B cell (primary cell): ENCODE measurements around the gene LRRC26. TPM values are rescaled to one million over a fixed set of nuclear protein-coding genes. Genes with fewer than 3 reads are reported as not detected.
"Not testable (repeated sequence)": the region's sequence is repeated elsewhere in the genome, so short reads cannot be mapped to it uniquely, and the experiment has no call there.

Source experiments
- ATAC-seq: fragments of 200-7000 bp; cut with Tn5 transposase; one replicate; pipeline ENCODE4 v1.10.0; 2021; ENCODE audit warnings: low read depth, mild to moderate bottlenecking, moderate number of reproducible peaks, moderate library complexity
- CTCF ChIA-PET: fragments of 350-600 bp; sonication (Branson Sonifier 250); formaldehyde crosslinking; loops from one replicate; lab custom pipeline; 2021; ENCODE audit warnings: antibody characterized with exemption, inconsistent platforms; lab: Charles Lee
- POLR2A ChIA-PET: fragments of 350-600 bp; sonication (Branson Sonifier 250); formaldehyde crosslinking; loops from one replicate; lab custom pipeline; 2021; ENCODE audit warnings: antibody characterized with exemption; lab: Charles Lee
- DNase-seq: peaks from one replicate; pipeline ENCODE4 v3.0.0; 2013
- H2AFZ ChIP-seq: 2 replicates; pipeline ENCODE4 v1.6.1; 2012; ENCODE audit warnings: mild to moderate bottlenecking, low read depth, low read length; ENCODE audit not compliant: insufficient read depth, poor library complexity, severe bottlenecking
- H3K27ac ChIP-seq, 2 donors: 1 replicate in 1 of 2; 2 replicates in 1 of 2; pipeline ENCODE4 v1.5.1; 2012 to 2013; ENCODE audit warnings: low read length in 2 of 2, mild to moderate bottlenecking in 2 of 2, moderate library complexity in 1 of 2
- H3K27me3 ChIP-seq, 4 experiments: fragments of 200-600 bp in 1 of 4; sonication (generic) in 1 of 4; replicated peaks in 1 of 4; 1 replicate in 2 of 4; 2 replicates in 2 of 4; pipeline versions ENCODE4 v1.6.1 to v1.7.0; 2013 to 2016; ENCODE audit warnings: low read length in 3 of 4, mild to moderate bottlenecking in 2 of 4, mixed read lengths in 1 of 4, moderate library complexity in 1 of 4; ENCODE audit not compliant: insufficient read depth in 4 of 4, control insufficient read depth in 3 of 4; ENCODE audit errors: control extremely low read depth in 1 of 4
- H3K36me3 ChIP-seq, 2 experiments: replicated peaks in 1 of 2; 1 replicate in 1 of 2; 2 replicates in 1 of 2; pipeline versions ENCODE4 v1.6.1 to v1.7.1; 2013; ENCODE audit warnings: low read length in 1 of 2; ENCODE audit not compliant: insufficient read depth in 2 of 2, control insufficient read depth in 1 of 2; ENCODE audit errors: control extremely low read depth in 1 of 2, extremely low read depth in 1 of 2
- H3K4me1 ChIP-seq, 2 donors: fragments of 200-600 bp in 1 of 2; sonication (generic) in 1 of 2; 1 replicate in 1 of 2; 2 replicates in 1 of 2; pipeline versions ENCODE4 v1.5.1 to v1.6.1; 2013 to 2017; ENCODE audit warnings: low read length in 2 of 2; ENCODE audit not compliant: control insufficient read depth in 2 of 2, insufficient read depth in 2 of 2
- H3K4me2 ChIP-seq: replicated peaks from 2 replicates; pipeline ENCODE3; 2012; ENCODE audit warnings: mild to moderate bottlenecking, low read depth, low read length; ENCODE audit not compliant: poor library complexity, severe bottlenecking
- H3K4me3 ChIP-seq, 5 experiments: fragments of 200-600 bp in 1 of 5; sonication (generic) in 1 of 5; 1 replicate in 3 of 5; 2 replicates in 2 of 5; pipeline versions ENCODE4 v1.5.1 to v1.7.0; 2011 to 2016; ENCODE audit warnings: low read length in 4 of 5, mild to moderate bottlenecking in 4 of 5, low read depth in 2 of 5, control low read depth in 1 of 5, moderate library complexity in 1 of 5; ENCODE audit not compliant: insufficient read depth in 1 of 5; ENCODE audit errors: control extremely low read depth in 1 of 5, extremely low read depth in 1 of 5
- H3K79me2 ChIP-seq: fragments of 200-600 bp; sonication (generic); one replicate; pipeline ENCODE4 v1.6.0; 2016; ENCODE audit warnings: low read length; ENCODE audit not compliant: control insufficient read depth, insufficient read depth
- H3K9ac ChIP-seq: fragments of 200-600 bp; sonication (generic); 2 replicates; pipeline ENCODE4 v1.6.1; 2017; ENCODE audit warnings: mild to moderate bottlenecking, low read length, moderate library complexity
- H3K9me3 ChIP-seq, 3 donors: one replicate each; pipeline versions ENCODE4 v1.6.1 to v1.7.1; 2013; ENCODE audit warnings: low read length in 2 of 3; ENCODE audit not compliant: control insufficient read depth in 2 of 3, insufficient read depth in 1 of 3; ENCODE audit errors: control extremely low read depth in 1 of 3
- H4K20me1 ChIP-seq: 2 replicates; pipeline ENCODE4 v1.6.0; 2012; ENCODE audit warnings: mild to moderate bottlenecking, low read length; ENCODE audit not compliant: insufficient read depth, control insufficient read depth, poor library complexity, severe bottlenecking
- H3K27ac Mint-ChIP-seq: one replicate; pipeline ENCODE4 v1.8.0; 2021; ENCODE audit warnings: mixed read lengths
- H3K27me3 Mint-ChIP-seq: one replicate; pipeline ENCODE4 v1.8.0; 2021; ENCODE audit warnings: mixed read lengths
- H3K4me1 Mint-ChIP-seq: one replicate; pipeline ENCODE4 v1.8.0; 2021; ENCODE audit warnings: mixed read lengths
- H3K4me3 Mint-ChIP-seq: one replicate; pipeline ENCODE4 v1.8.0; 2021; ENCODE audit warnings: mixed read lengths
- H3K9me3 Mint-ChIP-seq: one replicate; pipeline ENCODE4 v1.8.0; 2022; ENCODE audit warnings: mixed read lengths; ENCODE audit not compliant: insufficient read depth
- EZH2 ChIP-seq: IDR thresholded peaks from 2 replicates; pipeline ENCODE4 v1.6.1; 2012; ENCODE audit warnings: borderline replicate concordance, low read depth, mild to moderate bottlenecking, moderate library complexity, low read length; ENCODE audit not compliant: insufficient read depth, poor library complexity, severe bottlenecking
- WGBS: methylation state at CpG from one replicate; pipeline ENCODE4 v1.1.5; 2013; ENCODE audit warnings: missing lambda C conversion rate; ENCODE audit not compliant: insufficient coverage; 5-methylcytosine and 5-hydroxymethylcytosine counted together
- intact Hi-C: fragments of 100-400 bp; cut with micrococcal nuclease; formaldehyde crosslinking; loops from one replicate; pipeline ENCODE4 v1.10.0; 2022
- polyA plus RNA-seq: library from polyadenylated mRNA; depleted of rRNA; stranded (reverse); fragments of >200 nt; gene quantifications from 2 replicates; pipeline ENCODE4 v1.2.3, GENCODE V29; 2012
- total RNA-seq, 2 donors: library from RNA; stranded (reverse); fragments of 120-200 nt in 1 of 2; gene quantifications; 1 replicate in 1 of 2; 2 replicates in 1 of 2; pipeline versions ENCODE4 v1.2.3 to v1.2.4, GENCODE V29; 2013 to 2022
- TF ChIP-seq, protein P1 (sequence below): fragments of 200-600 bp; IDR thresholded peaks from one replicate; pipeline ENCODE4 v1.8.0; 2022; ENCODE audit warnings: antibody characterized with exemption, mild to moderate bottlenecking

The LRRC26 gene
- total and polyA plus RNA-seq, 2 donors (not counting 1 experiment from before 2014, with no cell fraction given) = not detected

DNA sequence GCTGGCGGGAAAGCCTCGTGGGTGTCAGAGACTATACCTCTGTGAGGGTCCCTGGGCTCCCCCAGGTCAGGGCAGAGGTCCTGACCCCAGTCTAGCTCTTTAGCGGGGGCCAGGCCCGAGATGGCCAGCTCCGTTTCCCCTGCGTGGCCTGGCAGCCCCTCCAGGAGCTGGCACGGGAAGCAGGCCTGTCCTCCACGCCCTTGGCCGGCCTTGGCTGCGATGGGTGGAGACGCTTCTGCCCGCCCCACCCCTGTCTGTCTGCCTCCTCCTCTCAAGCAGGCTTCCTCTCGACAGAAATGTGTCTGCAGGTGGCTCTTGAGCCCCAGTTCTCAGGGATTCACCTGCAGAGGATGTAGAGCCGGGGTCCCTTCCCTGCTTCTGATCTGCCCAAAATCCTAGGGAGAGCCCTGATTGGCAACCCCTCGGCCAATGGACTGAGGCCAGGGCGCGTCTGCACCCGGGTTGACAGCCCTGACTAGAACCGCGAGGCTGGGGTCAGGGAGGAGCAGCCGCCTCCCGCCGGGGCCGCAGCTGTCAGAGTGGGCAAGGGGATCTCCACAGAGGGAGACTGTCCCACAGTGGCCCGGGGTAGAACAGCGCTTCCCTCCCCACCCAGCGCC lies 33.5 kb downstream of the LRRC26 start:
- ChIA-PET POLR2A (no interaction called here), CTCF (no interaction called here)
- Mint-ChIP-seq H3K27ac (no peak overlapping the region), H3K4me1 (no peaks in the 10 kb centered on the region), H3K27me3 (peaks cover 43% of the 10 kb centered on the region), H3K4me3 (no peak overlapping the region), H3K9me3 (no peaks in the 10 kb centered on the region)
- no peak overlapping the region for H3K27ac ChIP-seq
- no peak overlapping the region for H3K4me3 ChIP-seq
- WGBS = 39% methylated on average over 27 of the region's 27 CpGs
- DNase-seq (peak; percentile 21), ATAC-seq (no peak)
- H2AFZ ChIP-seq = no peak overlapping the region
- peaks cover 11 to 14% of the 10 kb centered on the region in 2 donors for H3K4me1 ChIP-seq
- H3K9me3 ChIP-seq = peaks cover 0 to 29% (median 0%) of the 10 kb centered on the region in 3 donors
- no peaks in the 10 kb centered on the region for H3K79me2 ChIP-seq
- H3K27me3 ChIP-seq = peaks cover 0 to 56% (median 32%) of the 10 kb centered on the region in 4 experiments
- intact Hi-C loops = no loop called here
- no peak overlapping the region for H3K4me2 ChIP-seq
- no peaks in the 10 kb centered on the region for H3K36me3 ChIP-seq
- H3K9ac ChIP-seq = no peak overlapping the region
- H4K20me1 ChIP-seq = no peaks in the 10 kb centered on the region
- no peak for TF ChIP-seq EZH2
- TF ChIP-seq, protein P1, sequence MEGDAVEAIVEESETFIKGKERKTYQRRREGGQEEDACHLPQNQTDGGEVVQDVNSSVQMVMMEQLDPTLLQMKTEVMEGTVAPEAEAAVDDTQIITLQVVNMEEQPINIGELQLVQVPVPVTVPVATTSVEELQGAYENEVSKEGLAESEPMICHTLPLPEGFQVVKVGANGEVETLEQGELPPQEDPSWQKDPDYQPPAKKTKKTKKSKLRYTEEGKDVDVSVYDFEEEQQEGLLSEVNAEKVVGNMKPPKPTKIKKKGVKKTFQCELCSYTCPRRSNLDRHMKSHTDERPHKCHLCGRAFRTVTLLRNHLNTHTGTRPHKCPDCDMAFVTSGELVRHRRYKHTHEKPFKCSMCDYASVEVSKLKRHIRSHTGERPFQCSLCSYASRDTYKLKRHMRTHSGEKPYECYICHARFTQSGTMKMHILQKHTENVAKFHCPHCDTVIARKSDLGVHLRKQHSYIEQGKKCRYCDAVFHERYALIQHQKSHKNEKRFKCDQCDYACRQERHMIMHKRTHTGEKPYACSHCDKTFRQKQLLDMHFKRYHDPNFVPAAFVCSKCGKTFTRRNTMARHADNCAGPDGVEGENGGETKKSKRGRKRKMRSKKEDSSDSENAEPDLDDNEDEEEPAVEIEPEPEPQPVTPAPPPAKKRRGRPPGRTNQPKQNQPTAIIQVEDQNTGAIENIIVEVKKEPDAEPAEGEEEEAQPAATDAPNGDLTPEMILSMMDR = no peak

DNA sequence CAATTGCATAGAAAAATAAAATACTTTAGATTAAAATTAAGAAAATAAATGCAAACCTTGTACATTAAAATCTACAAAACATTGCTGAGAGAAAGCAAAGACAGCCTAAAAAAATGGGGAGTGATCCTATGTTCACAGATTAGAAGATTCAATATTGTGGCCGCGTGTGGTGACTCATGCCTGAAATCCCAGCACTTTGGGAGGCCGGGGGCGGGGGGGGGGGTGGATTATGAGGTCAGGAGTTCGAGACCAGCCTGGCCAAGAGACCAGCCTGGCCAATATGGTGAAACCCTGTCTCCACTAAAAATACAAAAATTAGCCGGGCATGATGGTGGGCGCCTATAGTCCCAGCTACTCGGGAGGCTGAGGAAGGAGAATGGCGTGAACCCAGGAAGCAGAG lies 34.7 kb downstream of the LRRC26 start:
- H3K27ac Mint-ChIP-seq, H2AFZ ChIP-seq, POLR2A ChIA-PET, H3K9ac ChIP-seq, H3K36me3 ChIP-seq, CTCF ChIA-PET, H3K4me3 Mint-ChIP-seq, H3K4me2 ChIP-seq, H3K4me1 Mint-ChIP-seq, H4K20me1 ChIP-seq, H3K9me3 Mint-ChIP-seq, H3K27ac ChIP-seq, ATAC-seq, DNase-seq, H3K4me3 ChIP-seq, intact Hi-C loops, H3K79me2 ChIP-seq: not testable (repeated sequence)
- H3K27me3 Mint-ChIP-seq = peaks cover 32% of the 10 kb centered on the region
- Histone ChIP-seq H3K4me1 (peaks cover 16 to 18% of the 10 kb centered on the region in 2 donors), H3K27me3 (peaks cover 0 to 45% (median 23%) of the 10 kb centered on the region in 4 experiments), H3K9me3 (peaks cover 0 to 29% (median 0%) of the 10 kb centered on the region in 3 donors)
- 83% methylated on average over 6 of the region's 9 CpGs for WGBS
